VCaP (cell line): ENCODE measurements around the gene U2SURP.
A peak's percentile ranks its signal among the peaks of the same experiment; 100 is the strongest.
"Not testable (repeated sequence)": the region's sequence is repeated elsewhere in the genome, so short reads cannot be mapped to it uniquely, and the experiment has no call there.

Source experiments
- H3K27ac ChIP-seq: fragments of 450-650 bp; 2 replicates; pipeline ENCODE4 v1.5.1; 2017
- TF ChIP-seq, protein P1 (sequence below): fragments of 450-650 bp; conservative IDR thresholded peaks from 2 replicates; pipeline ENCODE4 v1.5.1; 2017; ENCODE audit warnings: mild to moderate bottlenecking, moderate library complexity

Gene U2SURP

DNA sequence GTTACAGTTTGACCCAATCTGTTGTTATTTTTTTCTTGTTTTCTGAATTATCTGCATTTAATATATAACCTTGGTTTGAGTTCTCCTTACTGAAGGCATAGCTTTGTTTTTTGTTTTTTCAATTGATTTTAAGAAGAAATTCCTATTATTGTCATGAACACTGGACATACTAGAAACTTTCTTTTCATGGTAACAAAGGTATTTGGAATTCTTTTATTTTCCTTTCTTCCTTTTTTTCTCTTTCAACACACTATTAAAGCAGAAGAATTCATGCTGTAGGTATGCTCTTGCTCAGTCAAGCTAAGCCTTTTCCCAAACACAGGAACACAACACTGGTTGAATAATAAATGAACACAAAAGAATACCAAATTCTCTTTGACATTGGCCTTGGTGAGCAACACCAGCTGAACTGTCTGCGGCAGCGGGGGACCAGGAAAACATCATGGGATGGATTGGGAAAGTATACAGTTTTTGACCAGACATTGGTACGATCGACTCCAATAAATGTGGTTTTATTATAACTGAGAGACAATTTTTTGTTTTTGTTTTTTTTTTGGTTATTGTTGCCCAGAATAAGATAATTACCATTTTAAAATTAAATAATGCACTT is 23.1 kb downstream of the U2SURP start:
- TF ChIP-seq, protein P1, sequence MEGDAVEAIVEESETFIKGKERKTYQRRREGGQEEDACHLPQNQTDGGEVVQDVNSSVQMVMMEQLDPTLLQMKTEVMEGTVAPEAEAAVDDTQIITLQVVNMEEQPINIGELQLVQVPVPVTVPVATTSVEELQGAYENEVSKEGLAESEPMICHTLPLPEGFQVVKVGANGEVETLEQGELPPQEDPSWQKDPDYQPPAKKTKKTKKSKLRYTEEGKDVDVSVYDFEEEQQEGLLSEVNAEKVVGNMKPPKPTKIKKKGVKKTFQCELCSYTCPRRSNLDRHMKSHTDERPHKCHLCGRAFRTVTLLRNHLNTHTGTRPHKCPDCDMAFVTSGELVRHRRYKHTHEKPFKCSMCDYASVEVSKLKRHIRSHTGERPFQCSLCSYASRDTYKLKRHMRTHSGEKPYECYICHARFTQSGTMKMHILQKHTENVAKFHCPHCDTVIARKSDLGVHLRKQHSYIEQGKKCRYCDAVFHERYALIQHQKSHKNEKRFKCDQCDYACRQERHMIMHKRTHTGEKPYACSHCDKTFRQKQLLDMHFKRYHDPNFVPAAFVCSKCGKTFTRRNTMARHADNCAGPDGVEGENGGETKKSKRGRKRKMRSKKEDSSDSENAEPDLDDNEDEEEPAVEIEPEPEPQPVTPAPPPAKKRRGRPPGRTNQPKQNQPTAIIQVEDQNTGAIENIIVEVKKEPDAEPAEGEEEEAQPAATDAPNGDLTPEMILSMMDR = no peak
- H3K27ac ChIP-seq = no peak overlapping the region

DNA sequence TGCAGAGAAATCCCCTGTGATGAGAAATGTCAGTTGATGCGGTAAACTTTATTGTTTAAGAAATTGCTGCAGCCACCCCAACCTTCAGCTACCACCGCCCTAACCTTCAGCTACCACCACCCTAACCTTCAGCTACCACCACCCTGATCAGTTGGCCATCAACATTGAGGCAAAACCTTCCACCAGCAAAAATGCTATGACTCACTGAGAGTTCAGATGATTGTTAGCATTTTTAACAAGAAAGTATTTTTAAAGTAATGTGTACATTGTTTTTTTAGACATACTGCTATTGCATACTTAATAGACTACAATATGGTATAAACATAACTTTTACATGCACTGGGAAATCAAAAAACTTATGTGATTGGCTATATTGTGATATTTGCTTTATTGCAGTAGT is 30.0 kb downstream of the U2SURP start:
- no peak overlapping the region for H3K27ac ChIP-seq
- TF ChIP-seq, protein P1 = no peak

GRCh38 chr3:143031796-143032387 is 30.5 kb downstream of the U2SURP start:
- H3K27ac ChIP-seq = not testable (repeated sequence)

- TF ChIP-seq, protein P1 = no peak
These were observed 34.3 kb downstream of the U2SURP start for GRCh38 chr3:143035466-143036211.

GRCh38 chr3:143036557-143036956 is 35.2 kb downstream of the U2SURP start:
- no peak overlapping the region for H3K27ac ChIP-seq

More at GRCh38 chr3:143035466-143036211, 34.3 kb downstream of the U2SURP start:
- no peak overlapping the region for H3K27ac ChIP-seq

DNA sequence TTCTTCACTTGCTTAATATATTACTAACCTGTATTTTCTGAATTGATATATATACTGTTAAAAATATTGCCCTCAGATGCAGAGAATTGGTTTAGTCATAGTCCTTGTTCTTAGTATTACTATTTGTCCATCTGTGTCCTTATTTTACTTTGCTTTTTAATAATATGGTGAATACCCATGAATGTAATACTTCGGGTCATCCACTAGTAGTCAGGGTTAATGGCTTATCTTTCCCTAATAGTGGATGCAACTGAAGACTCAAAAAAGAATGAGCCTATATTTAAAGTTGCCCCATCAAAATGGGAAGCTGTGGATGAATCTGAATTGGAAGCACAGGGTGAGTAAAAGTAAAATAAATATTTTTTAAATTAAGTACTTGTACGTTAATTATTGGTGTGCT is 36.5 kb downstream of the U2SURP start:
- no peak overlapping the region for H3K27ac ChIP-seq
- TF ChIP-seq, protein P1 = peak; percentile 35; the same call in 1 of the 2 replicates

More at GRCh38 chr3:143036557-143036956, 35.2 kb downstream of the U2SURP start:
- TF ChIP-seq, protein P1 = no peak

- TF ChIP-seq, protein P1 = peak; percentile 74
- no peak overlapping the region for H3K27ac ChIP-seq
These were observed 39.0 kb downstream of the U2SURP start for GRCh38 chr3:143040261-143040879.
